ENCODE measurements around the gene TAS2R39.

Gene TAS2R39

GRCh38 chr7:143216686-143217085 lies 33.5 kb downstream of the TAS2R39 start:
- no peak for DNase-seq

- DNase-seq, result no peak
Observed at GRCh38 chr7:143217806-143218205, 34.6 kb downstream of the TAS2R39 start.

- no peak for DNase-seq
Observed at GRCh38 chr7:143221286-143221685, 38.1 kb downstream of the TAS2R39 start.

GRCh38 chr7:143221737-143222136 lies 38.5 kb downstream of the TAS2R39 start, which contains the start of gene TAS2R40:
TSS of gene TAS2R40 (plus strand) at chr7:143222037. CDS start at chr7:143222079, 42 bp downstream.
- no peak for DNase-seq

- no peak for DNase-seq
Observed at GRCh38 chr7:143222782-143223181, 39.6 kb downstream of the TAS2R39 start.

- no peak for DNase-seq
Observed at GRCh38 chr7:143223784-143224183, 40.6 kb downstream of the TAS2R39 start.

- DNase-seq, result no peak
Observed at GRCh38 chr7:143225047-143225446, 41.8 kb downstream of the TAS2R39 start.

- DNase-seq, result no peak
Observed at GRCh38 chr7:143227806-143228205, 44.6 kb downstream of the TAS2R39 start.

GRCh38 chr7:143229054-143229790 lies 46.0 kb downstream of the TAS2R39 start:
- DNase-seq, result no peak

- DNase-seq, result no peak
Observed at GRCh38 chr7:143230602-143231457, 47.6 kb downstream of the TAS2R39 start.
